H1 (cell line): ENCODE results near the gene TMBIM6. TPM values are rescaled to one million over a fixed set of nuclear protein-coding genes. Genes with fewer than 3 reads are reported as not detected.

ENCODE experiments used
- CTCF ChIA-PET: fragments of 300-600 bp; sonication (Branson Sonifier 250); formaldehyde crosslinking; loops from one replicate; lab custom pipeline; 2021; ENCODE audit not compliant: partially characterized antibody; lab: Charles Lee
- POLR2A ChIA-PET: fragments of 300-600 bp; sonication (Branson Sonifier 250); formaldehyde crosslinking; loops from one replicate; lab custom pipeline; 2021; ENCODE audit warnings: inconsistent platforms; ENCODE audit not compliant: partially characterized antibody; lab: Charles Lee
- DNase-seq, 2 experiments: peaks; one replicate each; pipeline versions ENCODE4 v3.0.0 to v3.0.0-alpha.2; 2010 to 2022; ENCODE audit warnings: low spot score in 2 of 2, low read depth in 1 of 2, mixed read lengths in 1 of 2
- FAIRE-seq: peaks from 2 replicates; lab custom pipeline; 2011; peaks lifted over from hg19 to GRCh38; lab: Jason Lieb, UNC
- H2AFZ ChIP-seq: 2 replicates; pipeline ENCODE4 v1.8.1; 2012; ENCODE audit warnings: low read length, inconsistent platforms
- H2AK5ac ChIP-seq: 2 replicates; pipeline ENCODE4 v1.6.1; 2013; ENCODE audit warnings: low read depth, low read length
- H2BK120ac ChIP-seq: replicated peaks from 2 replicates; pipeline ENCODE3; 2013; ENCODE audit warnings: low read depth, low read length, inconsistent platforms
- H2BK12ac ChIP-seq: 2 replicates; pipeline ENCODE4 v1.6.1; 2013; ENCODE audit warnings: low read depth, low read length
- H2BK15ac ChIP-seq: 2 replicates; pipeline ENCODE4 v1.6.1; 2013; ENCODE audit warnings: low read length
- H2BK20ac ChIP-seq: 2 replicates; pipeline ENCODE4 v1.6.1; 2013; ENCODE audit warnings: low read length
- H2BK5ac ChIP-seq: 2 replicates; pipeline ENCODE4 v1.6.1; 2013; ENCODE audit warnings: low read depth, low read length
- H3K14ac ChIP-seq: 2 replicates; pipeline ENCODE4 v1.6.1; 2013; ENCODE audit warnings: inconsistent platforms; ENCODE audit not compliant: insufficient read length
- H3K18ac ChIP-seq: 2 replicates; pipeline ENCODE4 v1.6.1; 2013; ENCODE audit warnings: low read length; ENCODE audit errors: extremely low read depth
- H3K23ac ChIP-seq: 2 replicates; pipeline ENCODE4 v1.6.1; 2013; ENCODE audit warnings: inconsistent platforms; ENCODE audit not compliant: insufficient read length
- H3K23me2 ChIP-seq: 2 replicates; pipeline ENCODE4 v1.6.1; 2013; ENCODE audit warnings: low read depth, low read length
- H3K27ac ChIP-seq: 2 replicates; pipeline ENCODE4 v1.6.1; 2011; ENCODE audit warnings: low read depth, low read length, inconsistent platforms
- H3K27me3 ChIP-seq, 4 experiments: replicated peaks in 1 of 4; 1 replicate in 1 of 4; 2 replicates in 3 of 4; pipeline versions ENCODE4 v1.6.1 to v1.8.1; 2011 to 2013; ENCODE audit warnings: low read length in 3 of 4, mild to moderate bottlenecking in 3 of 4, inconsistent platforms in 2 of 4, mixed read lengths in 2 of 4, moderate library complexity in 1 of 4; ENCODE audit not compliant: control insufficient read depth in 3 of 4, insufficient read depth in 3 of 4; ENCODE audit errors: extremely low read depth in 1 of 4
- H3K36me3 ChIP-seq, 4 experiments: 2 replicates each; pipeline versions ENCODE4 v1.6.1 to v1.8.1; 2011 to 2013; ENCODE audit warnings: mild to moderate bottlenecking in 4 of 4, low read length in 3 of 4, moderate library complexity in 2 of 4, control low read depth in 1 of 4, inconsistent platforms in 1 of 4; ENCODE audit not compliant: insufficient read depth in 4 of 4, control insufficient read depth in 2 of 4
- H3K4ac ChIP-seq: replicated peaks from 2 replicates; pipeline ENCODE3; 2013; ENCODE audit warnings: low read length, low read depth, mixed read lengths, inconsistent platforms; ENCODE audit not compliant: insufficient read length
- H3K4me1 ChIP-seq, 4 experiments: replicated peaks in 1 of 4; 1 replicate in 1 of 4; 2 replicates in 3 of 4; pipeline versions ENCODE4 v1.6.1 to v1.8.1; 2011 to 2013; ENCODE audit warnings: low read length in 3 of 4, inconsistent platforms in 2 of 4, mixed read lengths in 1 of 4; ENCODE audit not compliant: insufficient read depth in 4 of 4, control insufficient read depth in 3 of 4
- H3K4me2 ChIP-seq, 2 experiments: 2 replicates each; pipeline versions ENCODE4 v1.6.1 to v1.8.1; 2011 to 2013; ENCODE audit warnings: low read depth in 2 of 2, low read length in 2 of 2, control low read depth in 1 of 2, inconsistent platforms in 1 of 2, mild to moderate bottlenecking in 1 of 2; ENCODE audit not compliant: insufficient read depth in 1 of 2
- H3K4me3 ChIP-seq, 4 experiments: fragments of 200-600, 300-600 bp in 1 of 4; sonication (generic), shearing (Covaris generic), sonication (Bioruptor Twin) in 1 of 4; 2 replicates each; pipeline versions ENCODE4 v1.5.1 to v1.8.1; 2011 to 2016; ENCODE audit warnings: low read length in 4 of 4, low read depth in 3 of 4, control low read depth in 2 of 4, inconsistent platforms in 2 of 4, mild to moderate bottlenecking in 2 of 4, mixed read lengths in 1 of 4, moderate library complexity in 1 of 4; ENCODE audit not compliant: insufficient read depth in 2 of 4; ENCODE audit errors: extremely low read depth in 1 of 4
- H3K56ac ChIP-seq: replicated peaks from 2 replicates; pipeline ENCODE3; 2013; ENCODE audit warnings: low read depth, mild to moderate bottlenecking, mixed read lengths, low read length, inconsistent platforms; ENCODE audit not compliant: insufficient read length
- H3K79me1 ChIP-seq: 2 replicates; pipeline ENCODE4 v1.6.1; 2013; ENCODE audit warnings: low read depth, low read length, control low read depth
- H3K79me2 ChIP-seq, 2 experiments: 2 replicates each; pipeline versions ENCODE4 v1.6.1 to v1.8.1; 2012 to 2013; ENCODE audit warnings: low read length in 2 of 2, mild to moderate bottlenecking in 2 of 2, inconsistent platforms in 1 of 2; ENCODE audit not compliant: insufficient read depth in 2 of 2, control insufficient read depth in 1 of 2
- H3K9ac ChIP-seq, 4 experiments: replicated peaks in 1 of 4; 1 replicate in 1 of 4; 2 replicates in 3 of 4; pipeline versions ENCODE4 v1.6.1 to v1.8.1; 2011 to 2013; ENCODE audit warnings: low read depth in 3 of 4, low read length in 3 of 4, control low read depth in 2 of 4, mild to moderate bottlenecking in 2 of 4, moderate library complexity in 2 of 4, inconsistent platforms in 1 of 4; ENCODE audit errors: extremely low read depth in 1 of 4
- H3K9me3 ChIP-seq, 2 experiments: 2 replicates each; pipeline versions ENCODE4 v1.6.1 to v1.8.1; 2012 to 2013; ENCODE audit warnings: mild to moderate bottlenecking in 2 of 2, moderate library complexity in 2 of 2, control low read depth in 1 of 2, inconsistent platforms in 1 of 2, low read depth in 1 of 2, low read length in 1 of 2, mixed read lengths in 1 of 2; ENCODE audit not compliant: insufficient read depth in 2 of 2
- H4K20me1 ChIP-seq, 2 experiments: replicated peaks in 1 of 2; 2 replicates each; pipeline versions ENCODE3 to v1.8.1; 2011 to 2013; ENCODE audit warnings: inconsistent platforms in 2 of 2, low read length in 2 of 2, mild to moderate bottlenecking in 1 of 2; ENCODE audit not compliant: insufficient read depth in 2 of 2, control insufficient read depth in 1 of 2
- H4K5ac ChIP-seq: 2 replicates; pipeline ENCODE4 v1.6.1; 2013; ENCODE audit warnings: low read length, low read depth, mixed read lengths, inconsistent platforms; ENCODE audit not compliant: insufficient read length
- H4K8ac ChIP-seq: 2 replicates; pipeline ENCODE4 v1.8.0; 2013; ENCODE audit warnings: mild to moderate bottlenecking, moderate library complexity, low read length, inconsistent platforms; ENCODE audit not compliant: insufficient read depth; ENCODE audit errors: extremely low read depth
- H4K91ac ChIP-seq: replicated peaks from 2 replicates; pipeline ENCODE3; 2013; ENCODE audit warnings: low read length, mixed read lengths, inconsistent platforms; ENCODE audit not compliant: insufficient read length
- CHD1 ChIP-seq: IDR thresholded peaks from 2 replicates; pipeline ENCODE4 v1.6.1; 2012; ENCODE audit warnings: low read depth, low read length, improper control_type of control experiment
- E2F6 ChIP-seq: IDR thresholded peaks from 2 replicates; pipeline ENCODE4 v1.6.1; 2012; ENCODE audit warnings: inconsistent platforms
- RNF2 ChIP-seq: fragments of 200-900, 300-1000 bp; sonication (generic); IDR thresholded peaks from 2 replicates; pipeline ENCODE4 v1.7.1; 2016; ENCODE audit warnings: borderline replicate concordance, low read depth, mild to moderate bottlenecking, antibody characterized with exemption, low read length; ENCODE audit not compliant: poor library complexity, severe bottlenecking; ENCODE audit errors: missing control alignments
- TCF12 ChIP-seq: IDR thresholded peaks from 2 replicates; pipeline ENCODE4 v1.6.1; 2011; ENCODE audit warnings: low read depth, mild to moderate bottlenecking, low read length
- TEAD4 ChIP-seq: IDR thresholded peaks from 2 replicates; pipeline ENCODE4 v1.6.1; 2012; ENCODE audit warnings: low read depth, low read length, inconsistent platforms, mixed read lengths
- WGBS, 2 experiments: shearing (Covaris generic) in 1 of 2; methylation state at CpG; one replicate each; pipeline versions ENCODE4 v1.1.6 to v1.1.7; 2013 to 2015; ENCODE audit warnings: low lambda C conversion rate in 2 of 2, mixed read lengths in 2 of 2, inconsistent platforms in 1 of 2, low coverage in 1 of 2, missing lambda C conversion rate in 1 of 2; ENCODE audit not compliant: insufficient replicate concordance in 2 of 2, insufficient coverage in 1 of 2, insufficient read length in 1 of 2; ENCODE audit errors: extremely low coverage in 1 of 2, missing lambda C conversion rate in 1 of 2; 5-methylcytosine and 5-hydroxymethylcytosine counted together
- polyA plus RNA-seq, 7 experiments: library from polyadenylated mRNA; depleted of rRNA in 3 of 7; stranded (reverse) in 5 of 7; unstranded in 2 of 7; fragments of >200 nt in 5 of 7; fragments of 200-250 nt in 2 of 7; gene quantifications; 1 replicate in 5 of 7; 2 replicates in 1 of 7; 4 replicates in 1 of 7; pipeline versions ENCODE4 v1.2.1 to v1.2.3, GENCODE V29; 2011 to 2013; ENCODE audit warnings: missing spikeins in 2 of 7, mixed read lengths in 2 of 7
- total RNA-seq: library from RNA; stranded (reverse); fragmentation: NEBNext Ultra II Directional; extraction: Animal tissue kit (Norgen Biotek cat#: 25700); gene quantifications from 2 replicates; pipeline ENCODE4 v1.2.1, GENCODE V29; 2021

The TMBIM6 gene
- total and polyA plus RNA-seq, 2 of the 8 experiments (the other 6 are each of a cell fraction or from before 2014, with no cell fraction given) = 423 to 556 TPM

GRCh38 chr12:49804821-49805220 lies 63.5 kb downstream of the TMBIM6 start:
- Histone ChIP-seq H3K4ac (no peak overlapping the region), H2BK120ac (no peak overlapping the region)

More at GRCh38 chr12:49804821-49805220, 63.5 kb downstream of the TMBIM6 start:
- WGBS, 2 experiments = 91% methylated on average over 7 of the region's 10 CpGs; no CpG with 5 or more reads in 1 of the 2 experiments
- Histone ChIP-seq H2AK5ac (no peak overlapping the region), H3K14ac (no peak overlapping the region)
- no peak for FAIRE-seq
- TF ChIP-seq RNF2 (no peak), CHD1 (no peak), TCF12 (no peak), TEAD4 (no peak), E2F6 (no peak)
- TF ChIP-seq, all 59 proteins: peak for 0
- Histone ChIP-seq H3K79me1 (peaks cover 3% of the 10 kb centered on the region; the same call in 1 of the 2 replicates), H2BK15ac (no peak overlapping the region), H3K27ac (no peak overlapping the region), H3K23ac (no peak overlapping the region), H3K4me2 (no peak overlapping the region), H3K56ac (no peak overlapping the region), H3K4me3 (no peak overlapping the region), H3K27me3 (no peaks in the 10 kb centered on the region), H4K8ac (no peak overlapping the region), H2BK12ac (no peak overlapping the region), H4K20me1 (peaks cover 4 to 10% of the 10 kb centered on the region in 2 experiments), H2AFZ (no peak overlapping the region), H3K36me3 (peaks cover 0 to 37% (median 11%) of the 10 kb centered on the region in 4 experiments; a peak in 6 of 8 replicates), H4K91ac (no peak overlapping the region), H3K23me2 (no peaks in the 10 kb centered on the region; the same call in 1 of the 2 replicates), H3K79me2 (peaks cover 0 to 15% of the 10 kb centered on the region in 2 experiments; a peak in 1 of 4 replicates), H2BK20ac (no peak overlapping the region), H3K9ac (no peak overlapping the region), H4K5ac (no peak overlapping the region), H3K18ac (no peak overlapping the region), H3K9me3 (no peaks in the 10 kb centered on the region), H3K4me1 (peaks cover 9 to 18% (median 14%) of the 10 kb centered on the region in 4 experiments), H2BK5ac (no peak overlapping the region)
- ChIA-PET CTCF (interaction anchor here (0.7 to 3.5 kb wide), 8 partner anchors 9 to 41 kb away, joined by 3 to 27 read pairs (median 4); no protein-coding TSS in a partner anchor), POLR2A (interaction anchor here (1.3 to 2.3 kb wide), 5 partner anchors 8 to 63 kb away, joined by 3 to 8 read pairs (median 7); partner anchors contain the start of genes NCKAP5L and TMBIM6)
- DNase-seq = no peak
